ENCODE results near the gene AKT3. TPM values are rescaled to one million over a fixed set of nuclear protein-coding genes. Genes with fewer than 3 reads are reported as not detected.

AKT3 gene
- total RNA-seq, 4 donors from 2014 or later: 8.5 to 16.0 (median 15.2) TPM

DNA sequence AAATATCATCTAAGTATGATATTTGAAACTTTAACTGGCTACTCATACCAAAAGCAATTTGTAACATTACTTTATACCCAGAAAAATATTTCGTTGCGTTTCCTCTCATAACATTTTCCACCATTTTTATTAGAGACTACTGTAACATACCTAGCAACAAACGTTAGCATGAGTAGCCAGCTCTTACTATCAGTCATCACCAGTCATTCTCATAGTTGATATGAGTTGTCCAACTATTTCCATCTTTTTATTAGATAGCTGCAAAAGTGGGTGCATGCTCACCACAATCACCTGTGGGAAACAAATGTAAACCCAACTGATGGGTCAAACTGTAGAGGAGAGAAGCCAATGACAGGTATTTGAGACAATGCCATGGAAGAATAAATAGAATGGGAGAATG, 114.6 kb downstream of the AKT3 start:
- Histone ChIP-seq H3K9me3 (no peaks in the 10 kb centered on the region), H3K4me1 (peaks cover 0 to 9% of the 10 kb centered on the region in 2 donors), H3K27me3 (no peaks in the 10 kb centered on the region), H3K27ac (no peak overlapping the region), H3K36me3 (no peaks in the 10 kb centered on the region), H3K4me3 (no peak overlapping the region)
- in situ Hi-C loops (cut with MboI; ENCODE audit: low sequenced_read_pairs in 4 of 4): loop anchor here in 1 of 4 donors (25.0 kb wide), 1 partner anchor 552 kb away; no protein-coding TSS in a partner anchor
- no peak for DNase-seq
- TF ChIP-seq POLR2A (IDR thresholded peaks at IDR 0.05) (no peak), CTCF (IDR thresholded peaks at IDR 0.05 in 4 of 5, conservative IDR thresholded peaks at IDR 0.05 in 1 of 5) (no peak)
- intact Hi-C loops (cut with DNase I; ENCODE audit: low total_unique reads): no loop called here
- ATAC-seq: no peak

GRCh38 chr1:243734308-243734695, 115.7 kb downstream of the AKT3 start:
- H3K4me1 ChIP-seq: peaks cover under 1 to 4% of the 10 kb centered on the region in 2 donors
- H3K36me3 ChIP-seq: no peaks in the 10 kb centered on the region
- DNase-seq (no peak), ATAC-seq (no peak)
- H3K9me3 ChIP-seq: no peaks in the 10 kb centered on the region
- intact Hi-C loops (cut with DNase I; ENCODE audit: low total_unique reads): no loop called here
- no peaks in the 10 kb centered on the region for H3K27me3 ChIP-seq
- no peak overlapping the region for H3K27ac ChIP-seq
- TF ChIP-seq POLR2A (IDR thresholded peaks at IDR 0.05) (no peak), CTCF (IDR thresholded peaks at IDR 0.05 in 4 of 5, conservative IDR thresholded peaks at IDR 0.05 in 1 of 5) (no peak)
- in situ Hi-C loops (cut with MboI; ENCODE audit: low sequenced_read_pairs in 4 of 4): loop anchor here in 1 of 4 donors (25.0 kb wide), 1 partner anchor 553 kb away; no protein-coding TSS in a partner anchor
- no peak overlapping the region for H3K4me3 ChIP-seq

DNA sequence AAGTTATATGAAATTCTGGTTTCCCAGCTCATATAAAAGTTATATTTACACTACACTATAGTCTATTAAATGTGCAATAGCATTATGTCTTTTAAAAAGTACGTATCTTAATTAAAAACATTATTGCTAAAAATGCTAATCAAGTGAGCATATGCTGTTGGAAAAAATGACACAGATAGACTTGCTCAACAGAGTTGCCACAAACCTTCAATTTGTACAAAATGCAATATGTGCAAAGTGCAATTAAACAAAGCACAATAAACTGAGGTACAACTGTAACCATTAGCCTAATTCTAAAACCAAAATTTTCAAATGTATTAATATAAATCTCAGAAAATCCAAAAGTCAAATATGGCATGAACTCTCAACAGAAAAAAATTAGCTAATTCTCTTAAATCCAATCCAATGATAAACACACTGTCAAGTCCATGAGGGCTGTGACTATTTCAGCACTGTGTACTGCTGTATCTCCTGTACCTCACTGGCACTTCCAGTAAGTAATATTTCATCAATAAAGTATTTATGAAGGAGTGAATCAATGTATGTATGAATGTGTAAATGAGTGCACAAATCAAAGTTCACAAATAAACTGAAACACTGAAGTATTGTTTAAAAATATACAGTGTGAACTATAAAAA, 116.3 kb downstream of the AKT3 start:
- in situ Hi-C loops (cut with MboI; ENCODE audit: low sequenced_read_pairs in 4 of 4): loop anchor here in 1 of 4 donors (25.0 kb wide), 1 partner anchor 554 kb away; no protein-coding TSS in a partner anchor

DNA sequence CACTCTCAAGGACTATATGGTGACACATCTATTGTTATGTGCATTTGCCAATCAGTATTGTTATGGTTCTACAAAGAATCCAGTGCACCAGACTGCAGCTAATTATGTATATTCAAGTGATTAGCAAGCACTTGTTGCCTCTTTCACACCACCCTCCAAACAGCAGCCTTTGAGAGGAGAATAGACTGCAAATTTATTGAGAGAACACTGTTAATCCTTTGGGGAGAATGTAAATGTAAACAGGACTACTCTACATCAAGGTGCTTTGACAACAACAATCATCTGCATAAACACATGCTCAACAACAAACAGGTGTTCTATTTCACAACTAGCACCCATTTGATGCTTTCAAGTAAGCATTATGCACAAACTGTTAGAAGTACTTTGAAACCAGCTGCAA, 117.4 kb downstream of the AKT3 start:
- in situ Hi-C loops (cut with MboI; ENCODE audit: low sequenced_read_pairs in 4 of 4): loop anchor here in 1 of 4 donors (25.0 kb wide), 1 partner anchor 555 kb away; no protein-coding TSS in a partner anchor

More for the DNA sequence above, 116.3 kb downstream of the AKT3 start:
- Histone ChIP-seq H3K27ac (no peak overlapping the region), H3K4me3 (no peak overlapping the region), H3K27me3 (no peaks in the 10 kb centered on the region), H3K4me1 (peaks cover 0 to 4% of the 10 kb centered on the region in 2 donors), H3K36me3 (no peaks in the 10 kb centered on the region), H3K9me3 (no peaks in the 10 kb centered on the region)
- no peak for ATAC-seq
- no peak for DNase-seq
- TF ChIP-seq CTCF (IDR thresholded peaks at IDR 0.05 in 4 of 5, conservative IDR thresholded peaks at IDR 0.05 in 1 of 5): no peak
- no peak for TF ChIP-seq POLR2A (IDR thresholded peaks at IDR 0.05)
- intact Hi-C loops (cut with DNase I; ENCODE audit: low total_unique reads): no loop called here

More for the DNA sequence above, 117.4 kb downstream of the AKT3 start:
- Histone ChIP-seq H3K36me3 (no peaks in the 10 kb centered on the region), H3K4me3 (no peak overlapping the region), H3K27me3 (no peaks in the 10 kb centered on the region), H3K4me1 (peaks cover 0 to 4% of the 10 kb centered on the region in 2 donors), H3K9me3 (no peaks in the 10 kb centered on the region), H3K27ac (no peak overlapping the region)
- TF ChIP-seq CTCF (IDR thresholded peaks at IDR 0.05 in 4 of 5, conservative IDR thresholded peaks at IDR 0.05 in 1 of 5) (no peak), POLR2A (IDR thresholded peaks at IDR 0.05) (no peak)
- intact Hi-C loops (cut with DNase I; ENCODE audit: low total_unique reads): no loop called here
- ATAC-seq (no peak), DNase-seq (no peak)

Measured in gastrocnemius medialis (tissue), 4 donors.